GM12878 (cell line): ENCODE data around the gene AXIN1. TPM values are rescaled to one million over a fixed set of nuclear protein-coding genes. Genes with fewer than 3 reads are reported as not detected.
A peak's percentile ranks its signal among the peaks of the same experiment; 100 is the strongest.

Experiments used
- BRCA1 ChIP-seq: IDR thresholded peaks from 2 replicates; pipeline ENCODE4 v1.6.1; 2011; ENCODE audit warnings: low read depth, low read length, improper control_type of control experiment
- CBFB ChIP-seq: IDR thresholded peaks from 2 replicates; pipeline ENCODE4 v1.6.1; 2016; ENCODE audit warnings: antibody characterized with exemption, low read depth
- CHD1 ChIP-seq: IDR thresholded peaks from 2 replicates; pipeline ENCODE4 v1.6.1; 2012; ENCODE audit warnings: low read depth, low read length, improper control_type of control experiment
- CHD4 ChIP-seq: fragments of 200-600 bp; sonication (generic); IDR thresholded peaks from 2 replicates; pipeline ENCODE4 v1.6.1; 2016; ENCODE audit warnings: mild to moderate bottlenecking
- ESRRA ChIP-seq: IDR thresholded peaks from 2 replicates; pipeline ENCODE4 v1.6.1; 2012; ENCODE audit warnings: mild to moderate bottlenecking, low read length, improper control_type of control experiment
- GABPA ChIP-seq: IDR thresholded peaks from 2 replicates; pipeline ENCODE4 v1.6.1; 2014; ENCODE audit warnings: antibody characterized with exemption, low read depth, mild to moderate bottlenecking, inconsistent platforms
- HDAC6 ChIP-seq: fragments of 200-600 bp; sonication (generic); IDR thresholded peaks from one replicate; pipeline ENCODE4 v1.8.0; 2017; ENCODE audit warnings: antibody characterized with exemption; ENCODE audit not compliant: unreplicated experiment
- IKZF1 ChIP-seq: fragments of 450-650 bp; conservative IDR thresholded peaks from 2 replicates; pipeline ENCODE4 v1.6.1; 2017; ENCODE audit warnings: antibody characterized with exemption, mild to moderate bottlenecking
- IKZF2 ChIP-seq, 2 experiments: fragments of 450-650 bp; IDR thresholded peaks; 2 replicates each; pipeline ENCODE4 v1.6.1; 2017; ENCODE audit warnings: mild to moderate bottlenecking in 2 of 2, moderate library complexity in 2 of 2
- JUNB ChIP-seq: IDR thresholded peaks from 2 replicates; pipeline ENCODE4 v1.6.1; 2016; ENCODE audit warnings: antibody characterized with exemption, mild to moderate bottlenecking
- KAT2A ChIP-seq: conservative IDR thresholded peaks from 2 replicates; pipeline ENCODE4 v1.6.1; 2011; ENCODE audit warnings: low read depth, low read length; ENCODE audit not compliant: control insufficient read depth
- MEF2B ChIP-seq: fragments of 450-650 bp; IDR thresholded peaks from 2 replicates; pipeline ENCODE4 v1.6.1; 2018; ENCODE audit warnings: mild to moderate bottlenecking, moderate library complexity; ENCODE audit not compliant: partially characterized antibody, poor library complexity, severe bottlenecking
- NR2C2 ChIP-seq: IDR thresholded peaks from 2 replicates; pipeline ENCODE4 v1.6.1; 2011; ENCODE audit warnings: borderline replicate concordance, low read depth; ENCODE audit not compliant: control insufficient read depth, insufficient read length
- RAD51 ChIP-seq: fragments of 450-650 bp; IDR thresholded peaks from 2 replicates; pipeline ENCODE4 v1.6.1; 2016; ENCODE audit warnings: moderate library complexity, mild to moderate bottlenecking, inconsistent platforms
- SMAD1 ChIP-seq: fragments of 450-650 bp; IDR thresholded peaks from 2 replicates; pipeline ENCODE4 v1.6.1; 2018; ENCODE audit warnings: mild to moderate bottlenecking, low read depth; ENCODE audit not compliant: partially characterized antibody
- SMARCA5 ChIP-seq: fragments of 450-650 bp; IDR thresholded peaks from 2 replicates; pipeline ENCODE4 v1.6.1; 2017; ENCODE audit warnings: mild to moderate bottlenecking
- TCF3 ChIP-seq: IDR thresholded peaks from 2 replicates; pipeline ENCODE4 v1.6.1; 2012; ENCODE audit warnings: low read depth, mild to moderate bottlenecking, low read length, borderline replicate concordance; ENCODE audit not compliant: insufficient read depth
- ZNF207 ChIP-seq: fragments of 450-650 bp; IDR thresholded peaks from 2 replicates; pipeline ENCODE4 v1.6.1; 2014; ENCODE audit warnings: antibody characterized with exemption, mild to moderate bottlenecking, borderline replicate concordance
- ZNF217 ChIP-seq: fragments of 450-650 bp; IDR thresholded peaks from 2 replicates; pipeline ENCODE4 v1.6.1; 2017; ENCODE audit warnings: antibody characterized with exemption, mild to moderate bottlenecking
- ZNF24 ChIP-seq: fragments of 450-650 bp; IDR thresholded peaks from 2 replicates; pipeline ENCODE4 v1.6.1; 2017; ENCODE audit warnings: antibody characterized with exemption, mild to moderate bottlenecking
- polyA plus RNA-seq, 11 experiments: library from polyadenylated mRNA; depleted of rRNA in 4 of 11; unstranded in 6 of 11; stranded (reverse) in 5 of 11; fragments of >200 nt; fragmentation: Nextera tagmentation in 4 of 11; fragmentation: Illumina TruSeq in 1 of 11; extraction: Ambion mirVana in 4 of 11; extraction: Trizol in 1 of 11; gene quantifications; 1 replicate in 1 of 11; 2 replicates in 10 of 11; pipeline versions ENCODE4 v1.2.1 to v1.2.3, GENCODE V29; 2011 to 2016; ENCODE audit warnings: inconsistent platforms in 2 of 11, missing spikeins in 2 of 11, low read depth in 1 of 11
- total RNA-seq, 4 experiments: library from RNA; depleted of rRNA in 3 of 4; stranded (reverse); fragments of >200 nt in 3 of 4; fragmentation: Illumina TruSeq in 1 of 4; extraction: Trizol in 1 of 4; gene quantifications; 2 replicates each; pipeline versions ENCODE4 v1.2.1 to v1.2.3, GENCODE V29; 2013 to 2021
- TF ChIP-seq, protein P1 (sequence below): IDR thresholded peaks from 2 replicates; pipeline ENCODE4 v1.6.1; 2012; ENCODE audit warnings: low read depth, low read length, improper control_type of control experiment
- TF ChIP-seq, protein P2 (sequence below): fragments of 450-650 bp; IDR thresholded peaks from 2 replicates; pipeline ENCODE4 v1.6.1; 2016; ENCODE audit warnings: mild to moderate bottlenecking, moderate library complexity, borderline replicate concordance
- TF ChIP-seq, protein P3 (sequence below): fragments of 450-650 bp; IDR thresholded peaks from 2 replicates; pipeline ENCODE4 v1.6.1; 2014; ENCODE audit warnings: mild to moderate bottlenecking
- TF ChIP-seq, protein P4 (sequence below): fragments of 450-650 bp; IDR thresholded peaks from 2 replicates; pipeline ENCODE4 v1.6.1; 2017; ENCODE audit warnings: borderline replicate concordance

AXIN1 gene
- total and polyA plus RNA-seq, 10 of the 15 experiments (the other 5 are each of a cell fraction or from before 2014, with no cell fraction given) = 0.26 to 27.1 (median 7.7) TPM

DNA sequence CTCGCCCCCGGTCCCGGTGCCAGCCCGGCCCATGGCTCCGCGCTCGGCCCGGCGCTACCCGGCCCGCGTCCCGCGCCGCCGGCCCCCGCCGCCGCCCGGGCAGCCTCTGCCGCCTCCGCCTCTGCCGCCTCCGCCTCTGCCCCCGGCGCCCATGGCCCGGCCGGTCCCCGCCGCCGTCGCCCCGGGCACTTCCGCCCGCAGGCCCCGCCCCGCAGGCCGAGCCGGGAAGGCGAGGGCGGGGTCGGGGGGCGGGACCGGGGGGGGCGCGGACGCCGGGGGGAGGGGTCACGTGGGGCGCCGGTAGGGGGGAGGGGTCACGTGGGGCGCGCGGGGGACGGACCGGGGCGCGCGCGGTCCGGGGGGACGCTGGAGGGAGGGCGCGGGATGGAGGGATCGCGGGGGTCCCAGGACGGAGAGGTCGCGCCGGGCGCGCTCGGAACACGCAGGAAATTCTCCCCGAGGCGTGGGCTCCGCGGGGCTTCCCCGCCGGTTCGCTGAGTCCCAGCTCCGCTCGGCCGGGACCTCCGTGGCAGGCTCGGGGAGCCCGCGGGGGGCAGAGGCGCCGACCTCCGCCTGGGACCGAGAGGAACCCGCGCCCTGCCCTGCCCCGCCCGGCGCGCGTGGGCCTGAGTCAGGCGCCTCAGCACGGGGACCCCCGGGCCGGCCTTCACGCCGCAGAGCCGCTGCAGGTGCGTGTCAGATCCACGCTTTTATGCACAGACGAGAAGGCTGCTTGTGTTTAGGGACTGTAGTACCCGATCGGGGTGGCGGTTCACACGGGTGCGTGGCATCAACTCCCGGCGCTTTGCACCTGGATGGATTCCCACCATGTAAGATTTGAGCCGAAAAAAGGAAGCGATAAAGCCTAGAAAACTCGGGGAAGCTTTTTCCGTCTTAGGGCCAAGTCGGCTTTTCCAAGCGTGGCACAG is 29.5 kb upstream of the AXIN1 start, which contains the start of gene PGAP6 (continued):
- TF ChIP-seq TCF3 (no peak), BRCA1 (no peak), JUNB (no peak), HDAC6 (no peak), ZNF207 (no peak), CBFB (no peak), RAD51 (peak; percentile 20; the same call in 1 of the 2 replicates), KAT2A (no peak), IKZF1 (peak; percentile 46), SMARCA5 (peak; percentile 36; the same call in 1 of the 2 replicates), CHD4 (no peak), IKZF2 (IDR thresholded peaks at IDR 0.05) (no peak), SMAD1 (no peak), ESRRA (no peak), GABPA (no peak), ZNF24 (no peak), NR2C2 (no peak), ZNF217 (peak; percentile 56; the same call in 1 of the 2 replicates), CHD1 (0 out of 2 replicates have a peak, but pooled peaks have one; percentile 13), MEF2B (no peak)
- TF ChIP-seq, protein P1, sequence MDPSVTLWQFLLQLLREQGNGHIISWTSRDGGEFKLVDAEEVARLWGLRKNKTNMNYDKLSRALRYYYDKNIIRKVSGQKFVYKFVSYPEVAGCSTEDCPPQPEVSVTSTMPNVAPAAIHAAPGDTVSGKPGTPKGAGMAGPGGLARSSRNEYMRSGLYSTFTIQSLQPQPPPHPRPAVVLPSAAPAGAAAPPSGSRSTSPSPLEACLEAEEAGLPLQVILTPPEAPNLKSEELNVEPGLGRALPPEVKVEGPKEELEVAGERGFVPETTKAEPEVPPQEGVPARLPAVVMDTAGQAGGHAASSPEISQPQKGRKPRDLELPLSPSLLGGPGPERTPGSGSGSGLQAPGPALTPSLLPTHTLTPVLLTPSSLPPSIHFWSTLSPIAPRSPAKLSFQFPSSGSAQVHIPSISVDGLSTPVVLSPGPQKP = no peak
- TF ChIP-seq, protein P2, sequence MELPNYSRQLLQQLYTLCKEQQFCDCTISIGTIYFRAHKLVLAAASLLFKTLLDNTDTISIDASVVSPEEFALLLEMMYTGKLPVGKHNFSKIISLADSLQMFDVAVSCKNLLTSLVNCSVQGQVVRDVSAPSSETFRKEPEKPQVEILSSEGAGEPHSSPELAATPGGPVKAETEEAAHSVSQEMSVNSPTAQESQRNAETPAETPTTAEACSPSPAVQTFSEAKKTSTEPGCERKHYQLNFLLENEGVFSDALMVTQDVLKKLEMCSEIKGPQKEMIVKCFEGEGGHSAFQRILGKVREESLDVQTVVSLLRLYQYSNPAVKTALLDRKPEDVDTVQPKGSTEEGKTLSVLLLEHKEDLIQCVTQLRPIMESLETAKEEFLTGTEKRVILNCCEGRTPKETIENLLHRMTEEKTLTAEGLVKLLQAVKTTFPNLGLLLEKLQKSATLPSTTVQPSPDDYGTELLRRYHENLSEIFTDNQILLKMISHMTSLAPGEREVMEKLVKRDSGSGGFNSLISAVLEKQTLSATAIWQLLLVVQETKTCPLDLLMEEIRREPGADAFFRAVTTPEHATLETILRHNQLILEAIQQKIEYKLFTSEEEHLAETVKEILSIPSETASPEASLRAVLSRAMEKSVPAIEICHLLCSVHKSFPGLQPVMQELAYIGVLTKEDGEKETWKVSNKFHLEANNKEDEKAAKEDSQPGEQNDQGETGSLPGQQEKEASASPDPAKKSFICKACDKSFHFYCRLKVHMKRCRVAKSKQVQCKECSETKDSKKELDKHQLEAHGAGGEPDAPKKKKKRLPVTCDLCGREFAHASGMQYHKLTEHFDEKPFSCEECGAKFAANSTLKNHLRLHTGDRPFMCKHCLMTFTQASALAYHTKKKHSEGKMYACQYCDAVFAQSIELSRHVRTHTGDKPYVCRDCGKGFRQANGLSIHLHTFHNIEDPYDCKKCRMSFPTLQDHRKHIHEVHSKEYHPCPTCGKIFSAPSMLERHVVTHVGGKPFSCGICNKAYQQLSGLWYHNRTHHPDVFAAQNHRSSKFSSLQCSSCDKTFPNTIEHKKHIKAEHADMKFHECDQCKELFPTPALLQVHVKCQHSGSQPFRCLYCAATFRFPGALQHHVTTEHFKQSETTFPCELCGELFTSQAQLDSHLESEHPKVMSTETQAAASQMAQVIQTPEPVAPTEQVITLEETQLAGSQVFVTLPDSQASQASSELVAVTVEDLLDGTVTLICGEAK = no peak
- TF ChIP-seq, protein P3, sequence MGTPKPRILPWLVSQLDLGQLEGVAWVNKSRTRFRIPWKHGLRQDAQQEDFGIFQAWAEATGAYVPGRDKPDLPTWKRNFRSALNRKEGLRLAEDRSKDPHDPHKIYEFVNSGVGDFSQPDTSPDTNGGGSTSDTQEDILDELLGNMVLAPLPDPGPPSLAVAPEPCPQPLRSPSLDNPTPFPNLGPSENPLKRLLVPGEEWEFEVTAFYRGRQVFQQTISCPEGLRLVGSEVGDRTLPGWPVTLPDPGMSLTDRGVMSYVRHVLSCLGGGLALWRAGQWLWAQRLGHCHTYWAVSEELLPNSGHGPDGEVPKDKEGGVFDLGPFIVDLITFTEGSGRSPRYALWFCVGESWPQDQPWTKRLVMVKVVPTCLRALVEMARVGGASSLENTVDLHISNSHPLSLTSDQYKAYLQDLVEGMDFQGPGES = no peak
- TF ChIP-seq, protein P4, sequence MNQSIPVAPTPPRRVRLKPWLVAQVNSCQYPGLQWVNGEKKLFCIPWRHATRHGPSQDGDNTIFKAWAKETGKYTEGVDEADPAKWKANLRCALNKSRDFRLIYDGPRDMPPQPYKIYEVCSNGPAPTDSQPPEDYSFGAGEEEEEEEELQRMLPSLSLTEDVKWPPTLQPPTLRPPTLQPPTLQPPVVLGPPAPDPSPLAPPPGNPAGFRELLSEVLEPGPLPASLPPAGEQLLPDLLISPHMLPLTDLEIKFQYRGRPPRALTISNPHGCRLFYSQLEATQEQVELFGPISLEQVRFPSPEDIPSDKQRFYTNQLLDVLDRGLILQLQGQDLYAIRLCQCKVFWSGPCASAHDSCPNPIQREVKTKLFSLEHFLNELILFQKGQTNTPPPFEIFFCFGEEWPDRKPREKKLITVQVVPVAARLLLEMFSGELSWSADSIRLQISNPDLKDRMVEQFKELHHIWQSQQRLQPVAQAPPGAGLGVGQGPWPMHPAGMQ = no peak
